Chondrocyte (in vitro differentiated cells): ENCODE results near the gene WTAP. TPM values are rescaled to one million over a fixed set of nuclear protein-coding genes. Genes with fewer than 3 reads are reported as not detected.

ENCODE experiments used
- DNase-seq: peaks from one replicate; pipeline ENCODE4 v3.0.0; 2021; ENCODE audit warnings: mixed read lengths, low spot score
- H3K27ac Mint-ChIP-seq: one replicate; pipeline ENCODE4 v1.8.0; 2021; ENCODE audit warnings: mild to moderate bottlenecking, moderate library complexity, mixed read lengths; ENCODE audit not compliant: unreplicated experiment
- H3K27me3 Mint-ChIP-seq: 2 replicates; pipeline ENCODE4 v1.8.0; 2021; ENCODE audit warnings: low read depth, mixed read lengths
- H3K36me3 Mint-ChIP-seq: 2 replicates; pipeline ENCODE4 v1.8.0; 2021; ENCODE audit warnings: low read depth, mixed read lengths
- H3K4me1 Mint-ChIP-seq: 2 replicates; pipeline ENCODE4 v1.8.0; 2021; ENCODE audit warnings: low read depth, mild to moderate bottlenecking, mixed read lengths
- H3K4me3 Mint-ChIP-seq: one replicate; pipeline ENCODE4 v1.8.0; 2021; ENCODE audit warnings: mild to moderate bottlenecking, moderate library complexity, mixed read lengths; ENCODE audit not compliant: unreplicated experiment
- H3K9me3 Mint-ChIP-seq: 2 replicates; pipeline ENCODE4 v1.8.0; 2021; ENCODE audit warnings: low read depth, mixed read lengths
- total RNA-seq: library from RNA; stranded (reverse); gene quantifications from 3 replicates; pipeline ENCODE4 v1.2.1, GENCODE V29; 2021
- TF ChIP-seq, protein P1 (sequence below): fragments of 200-600 bp; sonication (generic); IDR thresholded peaks from 2 replicates; pipeline ENCODE4 v1.5.0; 2021; ENCODE audit warnings: antibody characterized with exemption, mild to moderate bottlenecking, moderate library complexity

The WTAP gene
- total RNA-seq, 1 donor from 2014 or later, result 65.9 TPM

DNA sequence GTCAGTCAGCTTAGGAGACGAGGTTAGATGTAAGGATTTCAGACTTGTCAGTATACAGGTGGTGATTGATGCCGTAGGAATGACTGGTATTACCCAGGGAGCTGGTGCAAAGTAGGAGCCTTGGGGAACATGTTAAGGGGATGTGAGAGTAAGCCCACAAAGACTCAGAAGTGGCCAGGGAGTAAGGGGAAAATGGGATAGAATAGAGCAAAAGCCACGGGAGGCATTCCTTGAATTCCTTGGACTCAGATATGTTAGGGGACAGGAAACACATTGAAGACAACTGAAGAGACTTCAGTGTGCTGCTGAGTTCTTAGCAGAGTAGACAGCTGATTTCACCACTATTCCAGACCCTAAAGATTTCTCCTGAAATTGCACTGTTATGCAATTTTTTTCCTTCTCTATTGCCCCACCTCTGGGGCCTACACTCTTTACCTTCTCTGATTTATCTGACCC lies 33.3 kb downstream of the WTAP start:
- H3K4me1 Mint-ChIP-seq, result peaks cover 39% of the 10 kb centered on the region
- peak overlapping the region; percentile 98 for H3K27ac Mint-ChIP-seq
- peaks cover 17% of the 10 kb centered on the region for H3K36me3 Mint-ChIP-seq
- TF ChIP-seq, protein P1, sequence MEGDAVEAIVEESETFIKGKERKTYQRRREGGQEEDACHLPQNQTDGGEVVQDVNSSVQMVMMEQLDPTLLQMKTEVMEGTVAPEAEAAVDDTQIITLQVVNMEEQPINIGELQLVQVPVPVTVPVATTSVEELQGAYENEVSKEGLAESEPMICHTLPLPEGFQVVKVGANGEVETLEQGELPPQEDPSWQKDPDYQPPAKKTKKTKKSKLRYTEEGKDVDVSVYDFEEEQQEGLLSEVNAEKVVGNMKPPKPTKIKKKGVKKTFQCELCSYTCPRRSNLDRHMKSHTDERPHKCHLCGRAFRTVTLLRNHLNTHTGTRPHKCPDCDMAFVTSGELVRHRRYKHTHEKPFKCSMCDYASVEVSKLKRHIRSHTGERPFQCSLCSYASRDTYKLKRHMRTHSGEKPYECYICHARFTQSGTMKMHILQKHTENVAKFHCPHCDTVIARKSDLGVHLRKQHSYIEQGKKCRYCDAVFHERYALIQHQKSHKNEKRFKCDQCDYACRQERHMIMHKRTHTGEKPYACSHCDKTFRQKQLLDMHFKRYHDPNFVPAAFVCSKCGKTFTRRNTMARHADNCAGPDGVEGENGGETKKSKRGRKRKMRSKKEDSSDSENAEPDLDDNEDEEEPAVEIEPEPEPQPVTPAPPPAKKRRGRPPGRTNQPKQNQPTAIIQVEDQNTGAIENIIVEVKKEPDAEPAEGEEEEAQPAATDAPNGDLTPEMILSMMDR, result no peak
- no peak for DNase-seq
- H3K4me3 Mint-ChIP-seq, result peak overlapping the region; percentile 85
- no peaks in the 10 kb centered on the region for H3K27me3 Mint-ChIP-seq
- H3K9me3 Mint-ChIP-seq, result no peaks in the 10 kb centered on the region

DNA sequence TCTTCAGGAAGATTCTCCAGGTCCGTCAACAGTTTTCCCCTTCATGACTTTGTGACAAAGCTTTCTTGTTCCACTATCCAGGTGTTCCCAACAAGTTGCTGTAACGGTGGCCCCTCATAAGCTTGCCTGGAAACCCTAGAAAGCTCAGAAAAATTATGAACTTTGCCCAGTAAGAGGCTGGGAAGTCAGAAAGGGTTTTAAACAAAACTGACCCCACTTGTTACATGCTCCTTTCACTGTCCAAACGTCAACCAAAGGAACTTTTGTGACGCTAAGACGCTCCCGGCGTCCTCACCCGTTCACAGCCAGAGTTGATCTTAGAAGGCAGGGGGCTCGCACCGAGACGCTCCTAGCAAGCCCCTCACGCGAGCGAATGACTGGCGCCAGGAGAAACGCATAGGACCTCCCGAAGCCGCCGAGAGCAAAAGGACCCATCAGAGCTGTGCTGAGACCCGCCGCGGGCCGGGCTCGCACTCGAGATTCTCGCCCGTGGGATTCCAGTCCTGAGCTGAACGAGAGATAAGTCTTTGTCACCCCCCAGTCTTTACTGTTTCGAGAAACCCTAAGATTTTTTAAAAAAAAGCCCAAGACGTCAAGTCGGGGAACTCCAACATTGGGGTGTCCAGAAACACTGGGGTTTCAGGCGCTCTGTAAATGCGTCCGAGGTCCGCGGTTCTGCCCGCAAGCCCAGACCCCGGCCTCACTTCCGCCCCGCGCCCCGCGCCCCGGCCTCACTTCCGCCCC lies 34.0 kb downstream of the WTAP start:
- TF ChIP-seq, protein P1, result no peak
- DNase-seq, result no peak
- Mint-ChIP-seq H3K27ac (peak overlapping the region; percentile 98), H3K9me3 (no peaks in the 10 kb centered on the region), H3K36me3 (peaks cover 15% of the 10 kb centered on the region), H3K27me3 (no peaks in the 10 kb centered on the region), H3K4me3 (peak overlapping the region; percentile 85), H3K4me1 (peaks cover 39% of the 10 kb centered on the region)

- H3K36me3 Mint-ChIP-seq, result peaks cover 15% of the 10 kb centered on the region
- peak; percentile 99 for DNase-seq
- TF ChIP-seq, protein P1, result no peak
- no peaks in the 10 kb centered on the region for H3K27me3 Mint-ChIP-seq
- peaks cover 39% of the 10 kb centered on the region for H3K4me1 Mint-ChIP-seq
- H3K4me3 Mint-ChIP-seq, result peak within 1 kb of the TSS; percentile 85
- no peaks in the 10 kb centered on the region for H3K9me3 Mint-ChIP-seq
- peak within 1 kb of the TSS; percentile 98 for H3K27ac Mint-ChIP-seq
These were observed 34.8 kb downstream of the WTAP start, which contains the start of gene ACAT2 for GRCh38 chr6:159761873-159762680. TSS of gene ACAT2 (plus strand) at chr6:159762045. CDS start at chr6:159762088, 43 bp downstream.

GRCh38 chr6:159762681-159763293 lies 35.5 kb downstream of the WTAP start:
- TF ChIP-seq, protein P1, result no peak
- Mint-ChIP-seq H3K4me3 (peak overlapping the region; percentile 85), H3K36me3 (peaks cover 20% of the 10 kb centered on the region), H3K9me3 (no peaks in the 10 kb centered on the region), H3K4me1 (peaks cover 38% of the 10 kb centered on the region), H3K27me3 (no peaks in the 10 kb centered on the region), H3K27ac (peak overlapping the region; percentile 98)
- no peak for DNase-seq

DNA sequence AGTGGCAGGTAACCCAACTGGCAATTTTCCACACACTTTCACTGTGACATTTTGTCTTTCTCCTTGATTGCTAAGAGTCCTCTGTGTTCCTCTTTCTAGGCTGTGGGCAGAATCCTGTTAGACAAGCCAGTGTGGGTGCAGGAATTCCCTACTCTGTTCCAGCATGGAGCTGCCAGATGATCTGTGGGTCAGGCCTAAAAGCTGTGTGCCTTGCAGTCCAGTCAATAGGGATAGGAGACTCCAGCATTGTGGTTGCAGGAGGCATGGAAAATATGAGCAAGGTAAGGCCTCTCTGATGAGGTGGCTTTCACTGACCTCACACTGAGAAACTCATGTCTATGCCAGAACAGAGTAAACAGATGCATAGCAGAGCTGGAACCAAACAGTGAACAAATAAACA lies 39.6 kb downstream of the WTAP start:
- Mint-ChIP-seq H3K27me3 (no peaks in the 10 kb centered on the region), H3K27ac (no peak overlapping the region), H3K9me3 (no peaks in the 10 kb centered on the region), H3K36me3 (peaks cover 32% of the 10 kb centered on the region), H3K4me1 (peaks cover 7% of the 10 kb centered on the region), H3K4me3 (no peak overlapping the region)
- DNase-seq, result no peak
- TF ChIP-seq, protein P1, result no peak
